NCI-H146 (cell line): ENCODE data around the gene INPP1.
"Not testable (repeated sequence)": the region's sequence is repeated elsewhere in the genome, so short reads cannot be mapped to it uniquely, and the experiment has no call there.

Experiments
- DNase-seq: peaks from one replicate; lab custom pipeline; 2025; lab: John Stamatoyannopoulos, UW

INPP1 gene

DNA sequence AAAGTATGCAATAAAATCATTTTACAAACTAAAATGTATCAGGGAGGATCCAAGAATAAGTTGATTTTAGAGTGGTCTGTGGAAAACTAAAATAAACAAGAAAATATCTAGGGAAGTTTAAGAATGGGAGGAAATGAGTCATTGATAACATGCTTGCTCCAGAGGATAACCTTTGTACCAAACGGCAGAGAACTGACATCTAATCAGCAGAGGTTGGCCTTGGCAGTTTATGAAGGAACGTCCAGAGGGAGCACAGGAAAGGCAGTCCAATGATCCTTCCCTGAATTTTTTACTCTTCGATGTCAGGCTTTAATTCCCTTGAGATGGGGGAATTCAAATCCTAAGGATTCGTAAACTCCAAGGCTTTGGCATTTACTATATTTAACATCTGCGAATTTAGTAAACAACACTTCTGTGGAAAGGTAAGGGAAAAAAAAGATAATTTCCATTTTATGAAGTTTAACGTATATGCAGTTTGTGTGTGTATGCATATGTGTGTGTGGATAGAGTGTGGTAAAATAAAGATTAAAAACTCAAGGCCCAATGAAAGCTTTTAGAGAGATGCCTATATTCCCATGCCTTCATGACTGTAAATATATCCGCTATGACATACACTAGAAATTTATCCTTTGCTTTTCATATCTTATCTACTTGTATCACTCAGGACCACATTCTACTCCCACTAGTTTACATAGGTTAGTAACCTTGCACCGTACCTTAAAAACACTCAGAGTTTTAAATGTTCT is 8.7 kb upstream of the INPP1 start:
- no peak for DNase-seq

GRCh38 chr2:190335225-190335559 is 8.2 kb upstream of the INPP1 start:
- no peak for DNase-seq

DNA sequence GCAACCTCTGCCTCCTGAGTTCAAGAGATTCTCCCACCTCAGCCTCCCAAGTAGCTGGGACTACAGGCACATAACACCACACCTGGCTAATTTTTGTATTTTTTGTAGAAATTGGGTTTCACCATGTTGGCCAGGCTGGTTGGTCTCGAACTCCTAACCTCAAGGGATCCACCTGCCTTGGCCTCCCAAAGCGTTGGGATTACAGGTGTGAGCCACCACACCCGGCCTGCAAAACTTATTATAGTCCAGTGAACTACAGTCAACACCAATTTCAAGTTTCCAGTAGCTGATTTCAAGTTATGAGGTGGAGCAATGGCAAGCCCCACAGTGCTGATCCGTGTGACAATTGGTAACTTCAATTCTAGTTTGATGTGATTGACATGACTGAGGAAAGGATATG is 7.8 kb upstream of the INPP1 start:
- not testable (repeated sequence) for DNase-seq

DNA sequence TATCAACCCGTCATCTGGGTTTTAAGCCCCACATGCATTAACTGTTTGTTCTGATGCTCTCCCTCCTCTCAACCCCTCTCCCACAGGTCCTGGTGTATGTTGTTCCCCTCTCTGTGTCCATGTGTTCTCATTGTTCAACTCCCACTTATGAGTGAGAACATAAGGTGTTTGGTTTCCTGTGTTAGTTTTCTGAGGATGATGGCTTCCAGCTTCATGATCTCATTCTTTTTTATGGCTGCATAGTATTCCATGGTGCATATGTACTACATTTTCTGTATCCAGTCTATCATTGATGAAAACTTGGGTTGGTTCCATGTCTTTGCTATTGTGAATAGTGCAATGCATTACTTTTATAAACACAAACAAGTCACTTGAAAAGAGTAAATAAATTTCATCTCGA is 7.0 kb upstream of the INPP1 start:
- DNase-seq = no peak

- DNase-seq = no peak
Observed at GRCh38 chr2:190338453-190338852, 4.9 kb upstream of the INPP1 start.

GRCh38 chr2:190339394-190339793 is 4.0 kb upstream of the INPP1 start:
- no peak for DNase-seq

DNA sequence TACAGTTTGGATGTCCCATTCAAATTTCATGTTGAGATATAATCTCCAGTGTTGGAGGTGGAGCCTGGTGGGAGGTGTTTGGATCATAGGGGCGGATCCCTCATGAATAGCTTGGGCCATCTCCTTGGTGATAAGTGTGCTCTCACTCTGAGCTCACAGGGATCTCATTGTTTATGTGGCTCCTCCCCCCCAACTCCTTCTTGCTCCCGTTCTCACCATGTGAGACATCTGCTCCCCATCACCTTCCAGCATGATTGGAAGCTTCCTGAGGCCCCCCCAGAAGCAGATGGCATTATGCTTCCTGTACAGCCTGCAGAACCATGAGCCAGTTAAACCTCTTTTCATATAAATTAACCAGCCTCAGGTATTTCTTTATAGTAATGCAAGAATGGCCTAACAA is 3.0 kb upstream of the INPP1 start:
- peak; percentile 38 for DNase-seq

DNA sequence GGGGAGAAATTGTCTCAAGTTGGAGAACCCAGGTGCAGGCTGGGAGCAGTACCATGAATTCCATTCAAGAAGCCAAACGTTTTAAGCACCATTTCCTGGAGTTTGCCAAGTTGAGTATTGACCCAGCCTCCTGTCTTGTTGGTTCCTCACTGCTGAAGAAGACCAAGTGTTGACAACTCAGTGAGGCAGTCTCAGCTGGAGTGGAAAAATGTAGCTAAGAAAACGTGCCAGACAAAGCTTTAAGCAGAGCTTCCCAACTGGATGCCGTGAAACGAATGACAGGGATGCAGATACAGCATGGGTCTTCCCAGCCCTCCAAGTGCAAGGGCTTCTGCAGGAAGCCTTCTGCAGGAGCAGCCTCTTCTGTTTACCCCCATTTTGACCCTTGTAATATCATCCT is 778 bp upstream of the INPP1 start:
- no peak for DNase-seq

DNA sequence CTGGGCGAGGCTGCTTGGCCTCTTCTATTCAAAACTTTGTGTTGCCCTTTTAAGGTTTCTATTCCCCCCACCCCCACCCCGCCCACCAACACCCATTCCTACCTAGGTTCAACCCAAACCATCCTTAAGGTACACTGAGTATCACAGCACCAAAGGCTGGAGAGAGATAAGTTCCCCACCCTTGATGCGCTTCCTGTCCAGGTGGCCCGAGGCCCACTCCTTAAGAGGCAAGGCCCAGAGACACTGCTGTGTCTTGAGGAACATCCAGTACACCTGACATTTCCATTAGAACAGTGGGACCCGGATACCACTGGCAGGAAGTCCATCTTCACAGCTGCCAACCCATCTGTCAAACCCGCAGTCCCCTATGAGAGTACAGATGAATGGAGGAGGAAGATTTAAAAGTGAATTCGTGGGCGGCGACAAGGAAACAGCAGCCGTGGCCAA is 277 bp upstream of the INPP1 start:
- no peak for DNase-seq

DNA sequence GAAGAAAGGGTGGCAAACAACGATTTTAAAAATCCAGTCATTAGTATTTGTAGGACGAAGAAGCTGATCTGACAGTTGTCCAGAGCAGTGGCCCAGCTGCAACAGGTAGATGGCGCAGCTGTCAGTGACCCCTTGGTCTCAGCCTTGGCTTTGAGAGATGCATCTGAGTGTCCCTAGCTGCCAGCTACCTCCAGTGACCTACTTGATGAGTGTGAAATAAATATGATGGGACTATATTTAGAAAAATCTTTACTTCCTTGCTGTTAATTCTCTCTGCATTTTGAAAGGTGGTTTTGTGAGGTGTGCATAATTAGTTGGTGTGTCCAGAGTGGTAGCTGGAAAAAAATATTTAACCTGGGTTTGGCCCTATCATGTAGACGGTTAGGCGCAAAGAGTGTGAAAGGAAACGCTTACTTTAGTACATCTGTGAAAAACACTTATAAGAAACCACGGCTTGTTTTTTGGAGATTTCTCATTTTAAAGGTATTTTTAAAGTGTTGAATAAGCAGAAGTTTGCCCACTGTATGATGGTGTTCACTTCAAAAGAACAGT is 963 bp downstream of the INPP1 start:
- peak; percentile 68 for DNase-seq

- no peak for DNase-seq
Observed at GRCh38 chr2:190350371-190350770, 7.0 kb downstream of the INPP1 start.

DNA sequence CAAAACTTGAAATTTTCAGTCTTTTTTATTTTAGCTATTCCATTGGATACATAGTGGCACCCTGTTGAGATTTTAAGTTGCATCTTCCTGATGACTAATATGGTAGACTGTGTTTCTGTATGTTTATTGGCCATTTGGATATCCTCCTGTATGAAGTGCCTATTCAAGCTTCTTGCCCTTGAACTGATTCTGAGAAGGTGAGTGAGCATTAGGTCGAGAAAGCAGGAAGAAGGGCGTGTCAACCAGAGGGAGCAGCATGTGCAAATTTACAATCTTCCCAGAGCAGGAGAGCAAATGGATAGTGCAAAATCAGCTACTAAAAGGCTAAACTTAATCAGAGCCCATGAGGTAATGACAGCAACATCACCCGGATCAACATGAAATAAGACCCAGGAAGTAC is 8.6 kb downstream of the INPP1 start:
- no peak for DNase-seq

DNA sequence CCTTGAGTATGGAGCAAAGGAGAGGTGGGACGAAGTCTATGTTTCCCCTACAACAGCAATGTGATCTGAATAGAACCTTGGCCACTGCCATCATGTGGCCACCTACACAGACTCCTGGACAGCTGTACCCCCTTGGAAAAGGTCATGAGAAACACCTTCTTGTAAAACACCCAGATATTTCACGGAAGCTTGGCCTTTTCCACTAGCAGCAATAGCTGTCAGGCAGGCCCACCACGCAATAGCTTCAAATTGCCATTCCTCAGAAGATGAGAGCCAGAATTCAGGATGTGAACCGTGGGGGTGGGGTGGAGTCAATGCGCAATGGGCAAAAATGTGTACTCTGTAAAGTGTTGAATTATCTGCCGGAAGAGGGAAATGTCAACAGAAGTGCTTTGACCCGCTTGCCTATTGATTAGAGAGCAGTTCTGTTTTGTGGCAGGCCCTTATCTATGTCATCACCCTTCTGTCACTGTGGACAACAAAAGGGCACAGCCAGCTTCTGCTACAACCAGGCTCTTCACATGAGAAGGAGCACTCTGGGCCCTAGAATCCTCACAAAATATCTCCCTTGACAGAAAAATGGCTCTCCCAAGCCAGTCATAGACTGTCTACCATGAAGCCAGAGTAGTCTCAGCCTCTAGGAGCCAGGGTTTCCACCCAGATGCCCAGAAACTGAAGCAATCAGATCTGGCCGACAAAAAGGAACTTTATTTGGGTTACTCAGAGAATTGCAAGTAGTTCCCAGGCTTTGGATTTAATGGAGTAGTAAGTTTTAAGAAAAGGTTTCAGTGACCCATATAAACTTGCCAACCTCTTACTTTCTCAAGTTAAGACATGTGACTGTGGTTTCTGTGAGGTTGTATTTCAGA is 9.5 kb downstream of the INPP1 start:
- peak; percentile 91 for DNase-seq

DNA sequence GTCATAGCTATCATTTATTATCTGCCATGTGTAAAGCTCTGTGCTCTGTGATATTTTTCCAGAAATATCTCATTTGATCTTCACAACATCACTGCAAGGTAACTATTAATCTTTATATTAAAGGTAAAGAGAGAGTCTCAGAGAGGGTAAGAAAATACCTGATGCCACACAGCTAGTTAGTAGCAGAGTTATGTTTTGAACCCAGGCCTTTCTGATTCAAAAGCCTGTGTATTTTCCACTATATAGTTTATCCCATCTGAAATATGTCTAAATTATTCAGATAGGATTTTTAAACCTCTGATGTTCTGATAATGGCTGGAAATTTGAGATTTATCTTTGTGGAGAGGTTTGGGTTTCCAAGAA is 10.1 kb downstream of the INPP1 start:
- no peak for DNase-seq

- no peak for DNase-seq
Observed at GRCh38 chr2:190354003-190354690, 10.8 kb downstream of the INPP1 start.

DNA sequence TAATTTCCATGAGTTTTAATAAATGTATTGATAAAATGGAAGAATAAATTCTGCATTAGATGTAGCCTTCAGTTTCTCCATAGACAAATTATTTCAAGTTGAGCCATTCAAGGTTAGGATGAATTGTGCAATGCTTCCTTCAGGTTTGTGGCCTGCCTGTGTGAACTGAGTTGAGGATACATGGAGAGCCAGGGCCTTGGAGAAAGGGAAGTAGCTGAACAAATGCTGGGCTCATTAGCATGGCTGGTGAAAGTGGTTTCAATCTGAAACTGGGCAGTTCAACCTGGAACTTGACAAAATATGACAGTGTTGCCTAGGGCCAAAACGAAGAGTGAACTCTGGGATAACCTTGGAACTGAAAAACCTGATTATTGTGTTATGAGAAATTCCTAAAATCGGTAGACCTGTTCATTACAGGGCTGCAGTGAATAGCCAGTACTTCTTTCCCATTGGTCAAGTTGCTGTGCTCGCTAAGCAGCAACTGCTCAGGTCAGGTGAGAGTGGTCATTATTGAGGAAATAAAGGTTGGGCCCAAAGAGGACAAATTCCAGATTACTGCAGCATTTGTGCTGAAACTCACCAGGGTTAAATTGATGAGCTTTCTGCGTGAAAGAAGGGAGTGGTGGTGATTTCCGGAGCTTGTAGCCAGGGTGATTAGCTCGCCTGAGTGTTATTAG is 12.7 kb downstream of the INPP1 start:
- DNase-seq = peak; percentile 36

- no peak for DNase-seq
Observed at GRCh38 chr2:190357600-190357999, 14.2 kb downstream of the INPP1 start.

GRCh38 chr2:190358655-190359448 is 15.5 kb downstream of the INPP1 start:
- DNase-seq = not testable (repeated sequence)

- DNase-seq = no peak
Observed at GRCh38 chr2:190360561-190360960, 17.2 kb downstream of the INPP1 start.

DNA sequence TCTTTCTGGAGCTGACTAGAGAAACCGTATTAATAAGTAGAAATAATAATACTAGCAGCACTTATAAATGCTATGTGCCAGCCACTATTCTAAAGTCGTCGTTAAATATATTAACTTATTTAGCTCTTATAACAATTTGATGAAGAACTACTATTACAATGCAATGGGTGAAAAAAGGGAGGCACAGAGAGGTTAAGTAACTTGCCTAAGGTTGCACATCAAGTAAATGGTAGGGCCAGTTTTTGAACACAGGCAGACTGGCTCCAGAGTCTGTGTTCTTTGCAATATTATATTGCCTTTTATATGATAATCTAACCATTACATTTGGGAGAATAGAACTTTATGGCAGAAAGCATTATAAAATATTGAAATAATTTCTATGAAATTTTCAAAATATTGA is 17.6 kb downstream of the INPP1 start:
- DNase-seq = no peak

DNA sequence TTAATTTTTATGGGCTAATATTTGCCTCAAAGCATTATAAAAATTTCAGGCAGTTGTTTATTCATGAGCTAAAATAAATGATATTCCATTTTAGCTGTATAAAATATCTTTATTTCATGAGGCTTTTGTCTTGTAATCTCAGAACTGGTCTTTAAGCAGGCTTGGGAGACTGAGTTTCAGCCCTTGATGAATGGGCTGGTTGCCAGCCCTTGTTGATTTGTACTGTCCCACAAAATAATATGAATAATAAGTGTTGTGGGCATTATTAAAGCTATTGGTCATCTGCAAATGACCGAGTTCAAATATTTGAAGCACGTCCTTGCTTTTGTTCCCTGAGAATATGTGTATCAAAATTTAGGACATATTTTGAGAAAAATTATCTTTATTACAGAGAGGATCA is 18.2 kb downstream of the INPP1 start:
- DNase-seq = no peak
